HCT116 (cell line): Measurements from ENCODE around the gene ATP2A3. TPM values are rescaled to one million over a fixed set of nuclear protein-coding genes. Genes with fewer than 3 reads are reported as not detected.

ENCODE experiments used
- ATAC-seq: fragments of 200-7000 bp; cut with Tn5 transposase; 2 replicates; pipeline ENCODE4 v1.9.1; 2020; ENCODE audit warnings: mild to moderate bottlenecking, moderate library complexity
- BruUV-seq: library from RNA; stranded (reverse); fragments of 400-500 nt; replicated peaks from 2 replicates; lab custom pipeline; 2021; lab: Mats Ljungman, UMichigan
- CTCF ChIA-PET: fragments of 300-600 bp; sonication (Branson Sonifier 250); formaldehyde crosslinking; loops from one replicate; lab custom pipeline; 2021; ENCODE audit warnings: antibody characterized with exemption; lab: Charles Lee
- POLR2A ChIA-PET: fragments of 300-600, 350-600 bp; sonication (Branson Sonifier 250); formaldehyde crosslinking; loops from one replicate; lab custom pipeline; 2021; ENCODE audit warnings: antibody characterized with exemption; lab: Charles Lee
- RAD21 ChIA-PET, 2 experiments: fragments of 300-600 bp; sonication (Branson Sonifier 250); formaldehyde crosslinking; loops; one replicate each; lab custom pipeline; 2023; ENCODE audit warnings: low total read pairs in 2 of 2; ENCODE audit not compliant: uncharacterized antibody in 2 of 2, unreplicated experiment in 2 of 2, low non-redundant PET in 1 of 2; lab: Charles Lee
- DNase-seq: peaks from one replicate; pipeline ENCODE4 v3.0.0-alpha.2; 2010; ENCODE audit warnings: low read depth, low spot score
- H2AFZ ChIP-seq: fragments of 200-600 bp; shearing (Covaris generic), sonication (generic); 2 replicates; pipeline ENCODE4 v1.6.1; 2017; ENCODE audit warnings: low read depth, mixed run types, mixed read lengths, antibody characterized with exemption, low read length; ENCODE audit not compliant: poor library complexity, severe bottlenecking
- H3K27ac ChIP-seq: 2 replicates; pipeline ENCODE4 v1.5.1; 2012; ENCODE audit warnings: low read depth, low read length
- H3K27me3 ChIP-seq: fragments of 200-600 bp; sonication (generic); 2 replicates; pipeline ENCODE4 v1.6.1; 2016; ENCODE audit warnings: mixed run types, low read length, mixed read lengths; ENCODE audit not compliant: insufficient read depth
- H3K36me3 ChIP-seq, 2 experiments: fragments of 200-500 bp in 1 of 2; fragments of 200-600 bp in 1 of 2; sonication (Bioruptor generic) in 1 of 2; sonication (generic) in 1 of 2; 2 replicates each; pipeline versions ENCODE4 v1.5.1 to v1.6.1; 2014 to 2016; ENCODE audit warnings: low read length in 2 of 2, inconsistent platforms in 1 of 2, mixed read lengths in 1 of 2, mixed run types in 1 of 2; ENCODE audit not compliant: insufficient read depth in 2 of 2, control insufficient read depth in 1 of 2
- H3K4me1 ChIP-seq, 2 experiments: fragments of 200-600 bp in 1 of 2; sonication (generic) in 1 of 2; 2 replicates each; pipeline versions ENCODE4 v1.5.1 to v1.6.1; 2012 to 2017; ENCODE audit warnings: low read length in 2 of 2, inconsistent platforms in 1 of 2, mild to moderate bottlenecking in 1 of 2, mixed read lengths in 1 of 2, mixed run types in 1 of 2, moderate library complexity in 1 of 2; ENCODE audit not compliant: insufficient read depth in 2 of 2, control insufficient read depth in 1 of 2
- H3K4me2 ChIP-seq: fragments of 200-600 bp; sonication (generic); 2 replicates; pipeline ENCODE4 v1.6.1; 2017; ENCODE audit warnings: mixed run types, low read length, mixed read lengths
- H3K4me3 ChIP-seq, 2 experiments: fragments of 200-600 bp in 1 of 2; sonication (generic) in 1 of 2; replicated peaks in 1 of 2; 2 replicates each; pipeline ENCODE4 v1.5.1; 2011 to 2016; ENCODE audit warnings: low read length in 2 of 2, control low read depth in 1 of 2, low read depth in 1 of 2, mild to moderate bottlenecking in 1 of 2, mixed read lengths in 1 of 2, mixed run types in 1 of 2
- H3K79me2 ChIP-seq: fragments of 200-600 bp; sonication (generic); 2 replicates; pipeline ENCODE4 v1.6.1; 2017; ENCODE audit warnings: mild to moderate bottlenecking, mixed run types, low read length, moderate library complexity, mixed read lengths; ENCODE audit not compliant: insufficient read depth
- H3K9ac ChIP-seq: fragments of 200-600 bp; sonication (generic); 2 replicates; pipeline ENCODE4 v1.6.1; 2016; ENCODE audit warnings: low read length, mixed read lengths
- H3K9me2 ChIP-seq: fragments of 200-600 bp; sonication (generic), shearing (Covaris generic); 2 replicates; pipeline ENCODE4 v1.6.1; 2017; ENCODE audit warnings: mixed run types, mild to moderate bottlenecking, moderate library complexity; ENCODE audit not compliant: insufficient read depth
- H3K9me3 ChIP-seq, 2 experiments: fragments of 200-500 bp in 1 of 2; fragments of 200-600 bp in 1 of 2; sonication (Bioruptor generic) in 1 of 2; sonication (generic) in 1 of 2; 2 replicates each; pipeline ENCODE4 v1.6.1; 2014 to 2017; ENCODE audit warnings: low read length in 2 of 2, mixed read lengths in 2 of 2, inconsistent platforms in 1 of 2, low read depth in 1 of 2, mild to moderate bottlenecking in 1 of 2, mixed run types in 1 of 2, moderate library complexity in 1 of 2; ENCODE audit not compliant: control insufficient read depth in 1 of 2, insufficient read depth in 1 of 2
- H4K20me1 ChIP-seq: fragments of 200-600 bp; sonication (generic), shearing (Covaris generic); 2 replicates; pipeline ENCODE4 v1.6.1; 2017; ENCODE audit warnings: mixed run types, mild to moderate bottlenecking, moderate library complexity; ENCODE audit not compliant: insufficient read depth
- CTCF ChIP-seq, 3 experiments: fragments of 200-600 bp in 1 of 3; sonication (generic) in 1 of 3; IDR thresholded peaks in 2 of 3; conservative IDR thresholded peaks in 1 of 3; 2 replicates each; pipeline ENCODE4 v1.5.1; 2012 to 2017; ENCODE audit warnings: low read depth in 2 of 3, low read length in 2 of 3, antibody characterized with exemption in 1 of 3, borderline replicate concordance in 1 of 3, control low read depth in 1 of 3, mild to moderate bottlenecking in 1 of 3, mixed read lengths in 1 of 3, mixed run types in 1 of 3, moderate library complexity in 1 of 3; ENCODE audit not compliant: insufficient read depth in 1 of 3
- JUND ChIP-seq: IDR thresholded peaks from 2 replicates; pipeline ENCODE4 v1.6.1; 2012
- POLR2AphosphoS5 ChIP-seq: IDR thresholded peaks from 2 replicates; pipeline ENCODE4 v1.6.1; 2011; ENCODE audit warnings: mild to moderate bottlenecking, low read depth, low read length, moderate library complexity
- TCF7L2 ChIP-seq: IDR thresholded peaks from 2 replicates; pipeline ENCODE4 v1.7.0; 2011; ENCODE audit warnings: borderline replicate concordance, inconsistent platforms; ENCODE audit not compliant: insufficient read depth, insufficient read length; ENCODE audit errors: extremely low read depth
- ZBTB33 ChIP-seq: IDR thresholded peaks from 2 replicates; pipeline ENCODE4 v1.6.1; 2011; ENCODE audit warnings: mild to moderate bottlenecking, low read length, moderate library complexity; ENCODE audit not compliant: insufficient replicate concordance; ENCODE audit errors: extremely low read depth
- ZFX ChIP-seq: fragments of 450-650 bp; IDR thresholded peaks from 2 replicates; pipeline ENCODE4 v1.6.1; 2017
- intact Hi-C: fragments of 100-400 bp; cut with micrococcal nuclease; formaldehyde crosslinking; loops from 2 replicates; pipeline ENCODE4 v1.10.0; 2022
- total RNA-seq: library from RNA; stranded (reverse); gene quantifications from one replicate; pipeline ENCODE4 v1.2.1, GENCODE V29; 2021; ENCODE audit not compliant: unreplicated experiment

The ATP2A3 gene
- total RNA-seq, 1 experiment from 2014 or later = 23.1 TPM

GRCh38 chr17:3924512-3925350, 39.5 kb downstream of the ATP2A3 start:
- ChIA-PET RAD21 (no interaction called here), CTCF (interaction anchor here (1.4 kb wide), 1 partner anchor 11 kb away, joined by 3 read pairs; no protein-coding TSS in a partner anchor), POLR2A (no interaction called here)
- no peak for DNase-seq
- Histone ChIP-seq H3K9ac (no peak overlapping the region), H3K4me3 (no peak overlapping the region), H3K27me3 (no peaks in the 10 kb centered on the region), H3K79me2 (no peaks in the 10 kb centered on the region), H3K4me2 (no peak overlapping the region), H4K20me1 (no peaks in the 10 kb centered on the region), H3K9me3 (no peaks in the 10 kb centered on the region), H3K27ac (no peak overlapping the region), H3K9me2 (no peaks in the 10 kb centered on the region), H3K4me1 (no peaks in the 10 kb centered on the region), H2AFZ (no peak overlapping the region), H3K36me3 (no peaks in the 10 kb centered on the region)
- TF ChIP-seq ZBTB33 = no peak
- TF ChIP-seq JUND = no peak
- TF ChIP-seq CTCF (IDR thresholded peaks at IDR 0.05 in 2 of 3, conservative IDR thresholded peaks at IDR 0.05 in 1 of 3; ENCODE audit: borderline replicate concordance in 1 of 3, insufficient read depth in 1 of 3, low read depth in 2 of 3, low read length in 2 of 3) = no peak
- TF ChIP-seq TCF7L2 = no peak
- TF ChIP-seq POLR2AphosphoS5 = no peak
- no peak for TF ChIP-seq ZFX
- BruUV-seq = no TSS peak
- intact Hi-C loops = no loop called here
- ATAC-seq = no peak
